Cerebellar nuclear complex (tissue), 1 donor: Measurements from ENCODE around the gene SENP6.
"Not testable (repeated sequence)": the region's sequence is repeated elsewhere in the genome, so short reads cannot be mapped to it uniquely, and the experiment has no call there.

Source experiments
- DNase-seq, 2 experiments: peaks; one replicate each; lab custom pipeline; 2025; lab: John Stamatoyannopoulos, UW

Gene SENP6

DNA sequence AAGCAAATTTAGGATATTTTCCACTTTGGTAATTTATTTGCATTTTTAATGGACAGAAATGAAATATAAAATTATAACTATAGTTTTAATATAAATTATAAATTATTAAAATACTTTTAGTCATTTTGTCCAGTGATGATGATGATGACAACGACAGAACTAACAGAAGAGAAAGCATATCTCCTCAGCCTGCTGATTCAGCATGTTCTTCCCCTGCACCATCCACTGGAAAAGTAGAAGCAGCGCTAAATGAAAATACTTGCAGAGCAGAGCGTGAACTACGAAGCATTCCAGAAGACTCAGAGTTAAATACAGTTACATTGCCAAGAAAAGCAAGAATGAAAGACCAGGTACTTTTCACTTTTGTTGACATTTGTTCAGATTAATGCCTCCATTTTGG, 64.9 kb downstream of the SENP6 start:
- no peak for DNase-seq

DNA sequence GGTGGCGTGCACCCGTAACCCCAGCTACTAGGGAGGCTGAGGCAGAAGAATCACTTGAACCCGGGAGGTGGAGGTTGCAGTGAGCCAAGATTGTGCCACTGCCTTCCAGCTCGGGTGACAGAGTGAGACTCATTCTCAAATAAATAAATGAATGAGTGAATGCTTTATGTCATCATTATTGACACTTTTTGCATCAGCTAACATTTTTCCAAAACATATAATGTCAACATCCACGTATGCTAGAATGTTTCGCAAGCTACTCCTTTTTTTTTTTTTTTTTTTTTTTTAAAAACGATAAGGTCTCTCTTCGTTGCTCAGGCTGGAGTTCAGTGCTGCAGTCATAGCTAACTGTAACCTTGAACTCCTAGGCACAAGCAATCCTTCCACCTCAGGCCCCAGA, 72.2 kb downstream of the SENP6 start:
- DNase-seq: no peak

DNA sequence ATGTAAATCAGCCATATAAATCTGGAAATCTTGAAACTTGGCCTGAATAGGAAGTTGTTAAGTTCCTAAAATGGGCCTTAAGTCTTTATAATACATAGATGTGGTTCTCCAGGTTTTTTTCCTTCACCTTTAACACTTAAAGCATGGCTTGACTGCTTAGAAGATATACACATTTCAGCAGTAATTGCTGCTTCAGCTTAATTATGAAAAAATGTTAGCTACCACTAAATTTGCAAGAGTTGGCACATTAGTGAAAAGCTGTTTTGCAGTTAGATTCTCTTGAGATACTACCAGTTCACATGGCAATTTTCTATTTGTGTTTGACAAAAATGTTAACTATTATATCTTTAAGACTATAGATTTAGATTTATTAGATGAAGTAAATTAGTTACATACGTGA, 74.7 kb downstream of the SENP6 start:
- DNase-seq: no peak

DNA sequence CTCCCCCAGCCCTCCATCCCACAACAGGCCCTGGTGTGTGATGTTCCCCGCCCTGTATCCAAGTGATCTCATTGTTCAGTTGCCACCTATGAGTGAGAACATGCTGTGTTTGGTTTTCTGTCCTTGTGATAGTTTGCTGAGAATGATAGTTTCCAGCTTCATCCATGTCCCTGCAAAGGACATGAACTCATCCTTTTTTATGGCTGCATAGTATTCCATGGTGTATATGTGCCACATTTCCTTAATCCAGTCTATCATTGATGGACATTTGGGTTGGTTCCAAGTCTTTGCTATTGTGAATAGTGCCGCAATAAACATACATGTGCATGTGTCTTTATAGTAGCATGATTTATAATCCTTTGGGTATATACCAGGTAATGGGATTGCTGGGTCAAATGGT, 80.9 kb downstream of the SENP6 start:
- not testable (repeated sequence) for DNase-seq

DNA sequence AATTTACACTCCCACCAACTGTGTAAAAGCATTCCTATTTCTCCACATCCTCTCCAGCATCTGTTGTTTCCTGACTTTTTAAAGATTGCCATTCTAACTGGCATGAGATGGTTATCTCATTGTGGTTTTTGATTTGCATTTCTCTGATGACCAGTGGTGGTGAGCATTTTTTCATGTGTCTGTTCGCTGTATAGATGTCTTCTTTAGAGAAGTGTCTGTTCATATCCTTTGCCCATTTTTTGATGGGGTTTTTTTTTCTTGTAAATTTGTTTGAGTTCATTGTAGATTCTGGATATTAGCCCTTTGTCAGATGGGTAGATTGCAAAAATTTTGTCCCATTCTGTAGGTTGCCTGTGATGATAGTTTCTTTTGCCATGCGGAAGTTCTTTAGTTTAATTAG, 81.3 kb downstream of the SENP6 start:
- DNase-seq: not testable (repeated sequence)

DNA sequence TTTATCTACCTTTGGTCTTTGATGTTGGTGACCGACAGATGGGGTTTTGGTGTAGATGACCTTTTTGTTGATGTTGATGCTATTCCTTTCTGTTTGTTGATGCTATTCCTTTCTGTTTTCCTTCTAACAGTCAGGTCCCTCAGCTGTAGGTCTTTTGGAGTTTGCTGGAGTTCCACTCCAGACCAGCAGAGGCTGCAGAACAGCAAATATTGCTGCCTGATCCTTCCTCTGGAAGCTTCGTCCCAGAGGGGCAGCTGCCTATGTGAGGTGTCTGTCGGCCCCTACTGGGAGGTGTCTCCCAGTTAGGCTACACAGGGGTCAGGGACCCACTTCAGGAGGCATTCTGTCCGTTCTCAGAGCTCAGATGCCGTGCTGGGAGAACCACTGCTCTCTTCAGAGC, 85.9 kb downstream of the SENP6 start:
- DNase-seq: not testable (repeated sequence)

DNA sequence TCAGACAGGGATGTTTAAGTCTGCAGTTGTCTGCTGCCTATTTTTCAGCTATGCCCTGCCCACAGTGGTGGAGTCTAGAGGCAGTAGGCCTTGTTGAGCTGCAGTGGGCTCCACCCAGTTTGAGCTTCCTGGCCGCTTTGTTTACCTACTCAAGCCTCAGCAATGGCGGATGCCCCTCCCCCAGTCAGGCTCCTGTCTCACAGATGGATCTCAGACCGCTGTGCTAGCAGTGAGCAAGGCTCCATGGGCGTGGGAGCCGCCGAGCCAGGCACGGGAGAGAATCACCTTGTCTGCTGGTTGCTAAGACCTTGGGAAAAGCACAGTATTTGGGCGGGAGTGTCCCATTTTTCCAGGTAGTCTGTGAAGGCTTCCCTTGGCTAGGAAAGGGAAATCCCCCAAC, 86.3 kb downstream of the SENP6 start:
- DNase-seq: not testable (repeated sequence)

DNA sequence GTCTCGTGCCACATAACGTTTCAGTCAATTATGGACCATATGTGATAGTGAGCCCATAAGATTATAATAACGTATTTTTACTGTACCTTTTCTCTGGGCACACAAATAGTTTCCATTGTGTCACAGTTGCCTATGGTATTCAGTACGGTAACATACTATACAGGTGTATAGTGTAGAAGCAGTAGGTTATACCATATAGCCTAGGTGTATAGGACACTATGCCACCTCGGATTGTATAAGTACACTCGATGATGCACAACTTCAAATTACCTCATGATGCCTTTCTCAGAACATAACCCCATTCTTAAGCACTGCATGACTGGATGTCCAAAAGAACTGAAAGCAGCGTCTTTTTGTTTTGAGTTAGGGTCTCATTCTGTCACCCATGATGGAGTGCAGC, 87.9 kb downstream of the SENP6 start:
- no peak for DNase-seq

DNA sequence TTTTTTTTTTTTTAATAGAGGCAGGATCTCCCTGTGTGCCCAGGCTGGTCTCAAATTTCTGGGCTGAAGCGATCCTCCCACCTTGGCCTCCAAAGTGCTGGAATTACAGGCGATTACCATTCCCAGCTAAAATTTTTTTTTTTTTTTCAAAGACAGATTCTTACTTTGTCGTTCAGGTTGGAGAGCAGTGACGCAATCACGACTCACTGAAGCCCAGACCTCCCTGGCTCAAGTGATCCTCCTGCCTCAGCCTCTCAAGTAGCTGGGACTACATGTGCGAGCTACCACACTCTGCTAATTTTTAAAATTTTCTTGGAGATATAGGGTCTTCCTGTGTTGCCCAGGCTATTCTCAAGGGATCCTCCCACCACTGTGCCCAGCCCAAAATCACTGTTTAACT, 89.3 kb downstream of the SENP6 start:
- no peak for DNase-seq

DNA sequence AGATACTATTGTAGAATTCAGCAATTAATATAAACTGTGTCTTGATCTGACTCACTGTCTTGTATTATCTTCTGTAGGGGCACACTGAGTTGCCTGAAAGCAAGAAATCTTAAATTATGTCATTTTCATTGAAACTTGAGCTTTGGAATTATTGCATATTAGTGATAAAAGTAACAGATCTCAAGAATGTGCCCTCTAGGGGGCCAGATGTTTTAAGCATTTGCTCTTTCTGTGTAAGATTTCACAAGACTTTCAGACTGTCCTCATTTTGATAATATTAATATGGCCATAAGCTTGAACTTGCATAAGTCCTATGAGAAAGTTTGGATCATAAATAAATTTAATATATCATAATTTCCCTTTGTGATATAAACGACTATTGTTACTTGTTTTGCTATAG, 91.9 kb downstream of the SENP6 start:
- no peak for DNase-seq

DNA sequence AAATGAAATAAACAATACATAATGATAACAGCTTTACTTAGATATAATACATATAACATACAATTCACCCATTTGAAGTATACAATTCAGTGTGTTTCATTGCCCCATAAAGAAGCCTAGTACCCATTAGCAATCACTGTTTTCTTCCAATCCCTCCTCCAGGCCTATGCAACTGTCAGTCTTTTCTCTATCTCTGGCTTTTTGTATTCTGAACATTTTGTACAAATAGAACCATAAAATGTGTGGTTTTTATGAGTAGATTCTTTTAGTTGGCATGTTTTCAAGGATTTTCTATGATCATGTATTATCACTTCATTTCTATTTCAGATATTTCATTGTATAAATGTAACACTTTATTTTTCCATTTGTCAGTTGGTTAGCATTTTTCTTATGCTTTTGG, 92.7 kb downstream of the SENP6 start:
- DNase-seq: no peak

DNA sequence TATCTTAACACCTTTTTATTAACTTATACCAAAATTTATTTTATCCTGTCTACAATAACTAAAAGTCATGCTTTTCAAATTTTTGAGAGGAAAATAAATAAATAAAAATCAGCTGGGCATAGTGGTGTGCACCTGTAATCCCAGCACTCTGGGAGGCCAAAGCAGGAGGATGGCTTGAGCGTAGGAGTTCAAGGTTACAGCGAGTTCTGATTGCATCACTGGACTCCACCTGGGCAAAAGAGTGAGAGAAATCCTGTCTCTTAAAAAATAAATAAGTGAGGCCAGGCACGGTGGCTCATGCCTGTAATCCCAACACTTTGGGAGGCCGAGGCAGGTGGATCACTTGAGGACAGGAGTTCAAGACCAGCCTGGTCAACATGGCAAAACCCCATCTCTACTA, 106.7 kb downstream of the SENP6 start:
- not testable (repeated sequence) for DNase-seq

DNA sequence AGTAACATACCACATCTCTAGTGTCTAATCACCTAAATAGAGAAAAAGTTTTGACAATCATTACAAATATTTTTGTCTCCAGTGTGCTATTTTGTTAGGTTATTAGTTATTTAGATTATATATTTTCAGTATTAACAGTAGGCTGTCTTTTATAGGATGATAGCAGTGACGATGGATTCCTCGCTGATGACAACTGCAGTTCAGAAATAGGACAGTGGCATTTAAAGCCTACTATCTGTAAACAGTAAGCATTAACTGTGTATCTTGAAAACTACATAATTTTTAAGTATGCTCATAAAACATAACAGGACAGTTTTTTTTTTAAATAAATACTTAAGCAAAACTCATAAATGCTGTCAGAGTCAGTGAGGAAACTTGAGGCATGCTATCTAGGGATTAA, 109.5 kb downstream of the SENP6 start:
- no peak for DNase-seq

DNA sequence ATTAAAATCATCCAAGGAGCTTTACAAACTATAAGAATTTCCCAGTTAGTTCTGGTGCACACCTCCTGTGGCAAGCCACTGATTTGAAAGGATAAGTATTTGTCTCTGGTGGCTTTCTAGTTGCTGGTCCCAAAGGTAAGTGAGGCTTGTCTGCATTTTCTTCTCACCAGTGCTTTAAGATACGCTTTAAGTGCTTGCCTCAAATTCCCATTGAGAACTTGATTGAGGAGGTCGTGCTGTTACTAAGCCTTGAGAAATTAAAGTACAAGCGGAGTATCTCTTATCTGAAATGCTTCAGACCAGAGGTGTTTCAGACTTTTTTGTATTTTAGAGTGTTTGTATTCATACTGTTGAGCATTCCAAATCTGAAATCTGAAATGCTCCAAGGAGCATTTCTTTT, 117.5 kb downstream of the SENP6 start:
- DNase-seq: no peak

DNA sequence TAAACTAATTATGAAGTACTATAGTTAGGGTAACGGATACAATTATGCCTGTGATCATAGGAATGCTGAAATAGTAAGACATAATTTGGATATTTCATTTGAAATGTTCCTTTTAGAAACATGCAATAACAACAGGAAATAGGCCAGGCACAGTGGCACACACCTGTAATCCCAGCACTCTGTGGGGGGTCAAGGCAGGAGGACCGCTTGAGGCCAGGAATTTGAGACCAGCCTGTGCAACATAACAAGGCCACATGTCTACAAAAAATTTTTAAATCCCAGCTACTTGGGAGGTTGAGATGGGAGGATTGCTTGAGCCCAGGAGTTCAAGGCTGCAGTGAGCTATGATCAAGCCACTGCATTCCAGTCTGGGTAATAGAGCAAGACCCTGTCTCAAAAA, 121.7 kb downstream of the SENP6 start:
- DNase-seq: no peak

DNA sequence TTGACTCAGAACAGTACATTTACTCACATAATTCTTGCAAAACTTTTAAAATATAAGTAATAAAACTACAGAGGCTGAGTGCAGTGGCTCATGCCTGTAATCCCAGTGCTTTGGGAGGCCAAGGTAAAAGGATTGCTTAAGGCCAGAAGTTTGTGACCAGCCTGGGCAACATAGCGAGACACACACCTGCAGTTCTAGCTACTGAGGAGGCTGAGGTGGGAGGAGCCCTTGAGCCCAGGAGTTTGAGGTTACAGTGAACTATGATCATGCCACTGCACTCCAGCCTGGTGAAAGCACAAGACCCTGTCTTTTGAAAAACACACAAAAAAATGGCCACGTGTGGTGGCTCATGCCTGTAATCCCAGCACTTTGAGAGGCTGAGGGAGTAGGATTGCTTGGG, 125.5 kb downstream of the SENP6 start:
- DNase-seq: no peak

DNA sequence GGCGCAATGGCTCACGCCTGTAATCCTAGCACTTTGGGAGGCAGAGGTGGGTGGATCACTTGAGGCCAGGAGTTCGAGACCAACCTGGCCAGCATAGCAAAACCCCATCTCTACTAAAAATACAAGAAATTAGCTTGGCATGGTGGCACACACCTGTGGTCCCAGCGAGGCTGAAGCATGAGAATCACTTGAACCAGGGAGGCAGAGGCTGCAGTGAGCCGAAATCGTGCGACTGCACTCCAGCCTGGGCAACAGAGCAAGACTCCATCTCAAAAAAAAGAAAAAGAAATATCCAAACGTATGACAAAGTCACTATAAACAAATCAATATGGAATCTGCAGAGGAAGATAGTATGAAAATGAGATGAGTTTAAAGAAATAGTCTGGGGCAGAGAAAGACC, 129.3 kb downstream of the SENP6 start:
- not testable (repeated sequence) for DNase-seq

DNA sequence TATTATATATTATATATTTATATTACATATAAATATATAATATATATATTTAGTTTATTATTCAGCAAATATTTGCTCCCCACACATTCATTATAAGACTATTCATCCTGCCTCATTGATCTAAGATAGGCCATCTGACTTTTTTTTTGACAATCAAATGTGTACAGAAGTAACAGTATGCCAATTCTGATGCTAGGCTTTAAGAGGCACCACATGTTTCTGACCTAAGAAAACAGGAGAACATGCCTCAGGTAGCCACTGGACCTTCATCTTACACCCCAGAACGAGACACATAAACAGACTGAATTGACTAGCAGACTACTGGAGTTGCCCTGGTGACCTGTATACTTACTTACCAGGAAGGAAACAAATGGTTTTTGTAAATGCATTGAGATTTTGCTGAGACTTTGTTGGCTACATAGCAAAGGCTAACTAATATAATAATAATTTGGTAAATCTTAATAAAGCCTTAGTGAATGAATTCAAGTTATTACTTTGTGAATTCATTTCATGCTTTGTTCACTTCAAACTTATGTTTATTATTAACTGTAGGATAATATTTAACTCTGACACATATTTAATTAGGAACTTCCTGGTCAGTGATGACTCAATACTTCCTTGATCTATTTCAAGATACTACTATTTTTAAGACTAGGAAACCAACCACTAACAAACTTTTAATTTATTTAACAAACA, 134.0 kb downstream of the SENP6 start:
- no peak for DNase-seq

DNA sequence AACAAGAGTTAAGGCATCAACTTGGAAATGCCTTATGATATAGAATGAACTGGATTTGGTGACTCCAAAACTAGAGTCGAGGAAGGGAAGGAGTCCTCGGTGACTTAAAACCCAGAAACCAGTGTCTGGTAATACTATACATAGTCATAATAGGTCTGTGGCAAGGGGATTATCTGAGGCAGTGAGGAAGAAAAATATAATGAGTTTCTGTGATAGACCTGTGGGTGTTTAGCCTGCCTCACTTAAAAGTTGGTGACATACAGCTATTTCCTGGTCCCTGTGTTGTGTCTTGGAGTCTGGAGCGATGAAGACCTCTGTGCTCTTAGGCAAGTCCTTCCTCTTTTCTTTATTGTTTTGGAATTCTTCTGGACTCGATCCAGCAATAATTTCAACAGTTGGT, 142.3 kb downstream of the SENP6 start:
- DNase-seq: no peak

DNA sequence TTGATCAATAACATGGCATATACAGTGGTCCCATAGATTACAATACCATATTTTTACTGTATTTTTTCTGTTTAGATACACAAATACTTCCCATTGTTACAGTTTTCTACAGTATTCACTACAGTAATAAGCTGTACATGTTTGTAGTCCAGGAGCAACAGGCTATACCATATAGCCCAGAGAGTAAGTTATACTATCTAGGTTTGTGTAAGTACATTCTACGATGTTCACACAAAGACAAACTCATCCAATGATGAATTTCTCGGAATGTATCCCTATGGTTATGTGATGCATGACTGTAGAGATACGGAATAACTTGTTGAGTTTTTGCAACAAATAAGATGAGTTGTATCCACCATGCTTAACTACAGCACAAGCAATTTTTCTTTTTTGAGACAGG, 143.7 kb downstream of the SENP6 start:
- DNase-seq: no peak

DNA sequence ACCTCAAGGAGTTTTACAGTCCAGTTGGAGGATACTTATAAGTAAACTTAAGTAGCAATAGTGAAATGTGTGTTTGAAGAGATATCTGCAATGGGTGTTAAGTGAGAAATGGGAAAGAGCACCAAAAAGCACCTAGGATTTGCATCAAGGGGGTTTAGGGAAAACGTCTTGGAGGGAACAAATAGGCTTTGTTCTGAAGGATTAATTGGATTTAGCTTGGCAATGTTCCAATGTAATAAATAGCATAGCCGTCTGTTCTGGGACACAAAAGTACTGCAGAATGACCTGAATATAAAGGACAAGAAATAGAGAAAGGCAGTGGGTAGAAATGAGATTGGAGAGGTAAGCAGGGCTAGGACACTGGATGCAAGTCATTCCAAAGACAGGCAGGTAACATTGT, 144.5 kb downstream of the SENP6 start:
- no peak for DNase-seq

DNA sequence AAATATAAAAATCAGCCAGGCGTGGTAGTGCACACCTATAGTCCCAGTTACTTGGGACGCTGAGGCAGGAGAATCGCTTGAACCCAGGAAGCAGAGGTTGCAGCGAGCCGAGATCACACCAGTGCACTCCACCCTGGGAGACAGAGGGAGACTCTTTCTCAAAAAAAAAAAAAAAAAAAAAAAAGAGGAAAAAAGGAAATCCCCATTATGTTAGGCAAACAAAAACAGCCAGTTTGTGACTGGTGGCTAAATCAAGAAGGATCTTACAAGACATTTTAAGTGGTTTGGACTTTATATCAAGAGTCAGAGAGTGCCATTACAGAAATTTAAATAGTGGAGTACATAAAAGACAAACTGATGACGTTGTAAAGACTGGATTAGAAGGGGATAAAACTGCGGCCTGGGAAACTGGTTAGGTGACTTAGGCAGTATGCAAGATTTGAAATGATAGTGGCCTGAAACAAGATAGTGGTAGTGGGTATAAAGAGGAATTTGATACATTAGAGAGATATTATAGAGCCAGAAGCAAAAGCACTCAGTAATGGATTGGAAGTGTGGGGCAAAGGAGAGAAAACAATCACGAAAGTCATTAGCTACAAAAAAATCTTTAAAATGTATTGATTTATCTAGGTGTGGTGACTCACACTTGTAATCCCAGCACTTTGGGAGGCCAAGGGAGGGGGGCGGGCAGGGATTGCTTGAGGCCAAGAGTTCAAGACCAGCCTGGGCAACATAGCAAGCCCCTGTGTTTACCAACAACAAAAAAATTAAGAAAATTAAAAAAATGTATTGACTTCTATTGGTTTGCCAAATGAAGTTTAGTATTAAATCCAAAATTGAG, 145.7 kb downstream of the SENP6 start:
- no peak for DNase-seq

DNA sequence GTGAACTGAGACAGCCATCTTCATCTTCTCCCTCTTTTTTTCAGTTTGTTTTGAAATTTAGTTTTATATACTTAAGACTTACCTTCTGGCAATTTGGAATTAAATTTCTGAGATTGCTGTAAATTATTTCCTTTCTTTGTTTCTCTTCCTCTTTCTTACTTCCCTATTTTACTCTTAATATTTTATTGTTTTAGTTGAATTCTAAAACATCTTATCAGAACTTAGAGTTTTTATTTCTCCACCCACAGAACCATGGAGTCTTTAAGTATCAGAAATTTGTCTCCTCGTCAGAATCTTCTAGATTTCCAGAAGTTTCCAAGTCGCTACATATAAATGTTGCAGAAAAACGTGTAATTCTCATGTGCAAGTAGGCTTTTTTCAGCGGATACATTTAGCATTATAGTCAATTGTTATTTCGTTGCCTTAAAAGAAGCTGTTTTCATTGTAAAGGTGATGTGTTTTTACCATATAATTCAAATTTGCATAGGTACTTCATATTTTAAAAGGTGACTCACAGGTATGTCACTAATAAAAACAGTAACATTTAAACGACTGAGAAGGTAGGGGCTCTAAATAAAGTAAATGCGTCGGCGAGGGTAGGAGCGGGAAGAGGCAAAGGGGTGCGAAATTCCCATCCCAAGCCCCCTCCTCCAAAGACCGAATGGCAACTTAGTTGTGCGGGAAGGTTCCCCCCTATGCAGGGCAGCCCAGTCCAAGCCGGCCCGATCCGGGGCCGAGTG, 146.5 kb downstream of the SENP6 start:
- no peak for DNase-seq
